Fibroblast of the aortic adventitia (primary cell): ENCODE results near the gene ITGA2B. TPM values are rescaled to one million over a fixed set of nuclear protein-coding genes. Genes with fewer than 3 reads are reported as not detected.

Experiments
- DNase-seq: peaks from one replicate; pipeline ENCODE4 v3.0.0-alpha.2; 2010; ENCODE audit warnings: low read depth
- H3K4me3 ChIP-seq: 2 replicates; pipeline ENCODE4 v1.5.1; 2011; ENCODE audit warnings: low read depth, mild to moderate bottlenecking, control low read depth, low read length, moderate library complexity
- CTCF ChIP-seq: IDR thresholded peaks from 2 replicates; pipeline ENCODE4 v1.5.1; 2011; ENCODE audit warnings: mild to moderate bottlenecking, low read length, control low read depth, inconsistent platforms; ENCODE audit not compliant: insufficient read depth
- total RNA-seq: library from RNA; depleted of rRNA; stranded (reverse); fragments of >200 nt; gene quantifications from 2 replicates; pipeline ENCODE4 v1.2.3, GENCODE V29; 2012; ENCODE audit warnings: low replicate concordance

ITGA2B gene
- total RNA-seq, 1 donor: 0.36 TPM

- TF ChIP-seq CTCF: no peak
- DNase-seq: no peak
- H3K4me3 ChIP-seq: no peak overlapping the region
These were observed 5.1 kb downstream of the ITGA2B start for GRCh38 chr17:44384281-44384822.

- no peak for TF ChIP-seq CTCF
These were observed 5.6 kb downstream of the ITGA2B start for GRCh38 chr17:44383861-44384260.

GRCh38 chr17:44383363-44383762, 6.1 kb downstream of the ITGA2B start:
- H3K4me3 ChIP-seq: no peak overlapping the region
- no peak for DNase-seq
- TF ChIP-seq CTCF: no peak

More at GRCh38 chr17:44383861-44384260, 5.6 kb downstream of the ITGA2B start:
- H3K4me3 ChIP-seq: no peak overlapping the region
- DNase-seq: no peak

GRCh38 chr17:44382917-44383316, 6.5 kb downstream of the ITGA2B start:
- H3K4me3 ChIP-seq: no peak overlapping the region
- TF ChIP-seq CTCF: no peak
- DNase-seq: no peak

- no peak for TF ChIP-seq CTCF
- no peak for DNase-seq
- H3K4me3 ChIP-seq: no peak overlapping the region
These were observed 7.6 kb downstream of the ITGA2B start for GRCh38 chr17:44381810-44382305.

GRCh38 chr17:44380767-44381166, 8.7 kb downstream of the ITGA2B start:
- TF ChIP-seq CTCF: no peak
- H3K4me3 ChIP-seq: no peak overlapping the region
- no peak for DNase-seq

GRCh38 chr17:44379887-44380286, 9.6 kb downstream of the ITGA2B start:
- no peak overlapping the region for H3K4me3 ChIP-seq
- TF ChIP-seq CTCF: no peak
- DNase-seq: no peak
